IMR-90 (cell line): ENCODE results near the gene THBS1. TPM values are rescaled to one million over a fixed set of nuclear protein-coding genes. Genes with fewer than 3 reads are reported as not detected.

ENCODE experiments used
- ATAC-seq: fragments of 200-7000 bp; cut with Tn5 transposase; 2 replicates; pipeline ENCODE4 v1.9.1; 2020; ENCODE audit warnings: low read depth, mild to moderate bottlenecking, moderate library complexity
- BruUV-seq: library from RNA; stranded (reverse); fragments of 400-500 nt; replicated peaks from 2 replicates; lab custom pipeline; 2021; lab: Mats Ljungman, UMichigan
- CTCF ChIA-PET: fragments of 300-600 bp; formaldehyde crosslinking; extraction: SDS; loops from one replicate; lab custom pipeline; 2021; ENCODE audit warnings: antibody characterized with exemption; lab: Yijun Ruan, JAX
- POLR2A ChIA-PET: fragments of 300-600 bp; sonication (Branson Sonifier 250); formaldehyde crosslinking; loops from one replicate; lab custom pipeline; 2022; ENCODE audit warnings: antibody characterized with exemption; ENCODE audit not compliant: unreplicated experiment; lab: Charles Lee
- DNase-seq: peaks from one replicate; pipeline ENCODE4 v3.0.0; 2013
- H2AFZ ChIP-seq: replicated peaks from 2 replicates; pipeline ENCODE3; 2013; ENCODE audit warnings: low read length, mild to moderate bottlenecking; ENCODE audit not compliant: poor library complexity
- H2AK5ac ChIP-seq: 2 replicates; pipeline ENCODE4 v1.6.1; 2013; ENCODE audit warnings: low read depth, low read length, inconsistent platforms
- H2AK9ac ChIP-seq: replicated peaks from 2 replicates; pipeline ENCODE3; 2013; ENCODE audit warnings: mild to moderate bottlenecking, low read depth, low read length, moderate library complexity; ENCODE audit not compliant: poor library complexity
- H2BK120ac ChIP-seq: 2 replicates; pipeline ENCODE4 v1.6.1; 2013; ENCODE audit warnings: low read depth, low read length, inconsistent platforms
- H2BK15ac ChIP-seq: 3 replicates; pipeline ENCODE4 v1.6.1; 2013; ENCODE audit warnings: low read depth, low read length, inconsistent platforms
- H2BK20ac ChIP-seq: 2 replicates; pipeline ENCODE4 v1.6.1; 2013; ENCODE audit warnings: low read depth, mild to moderate bottlenecking, inconsistent platforms, low read length, moderate library complexity
- H2BK5ac ChIP-seq: 2 replicates; pipeline ENCODE4 v1.6.1; 2013; ENCODE audit warnings: mild to moderate bottlenecking, low read depth, low read length, inconsistent platforms; ENCODE audit not compliant: poor library complexity, severe bottlenecking
- H3K14ac ChIP-seq: replicated peaks from 2 replicates; pipeline ENCODE4 v1.6.1; 2013; ENCODE audit warnings: low read depth, low read length, inconsistent platforms
- H3K18ac ChIP-seq: 2 replicates; pipeline ENCODE4 v1.6.1; 2013; ENCODE audit warnings: low read depth, low read length, control low read depth
- H3K23ac ChIP-seq: 2 replicates; pipeline ENCODE4 v1.6.1; 2013; ENCODE audit warnings: low read depth, low read length, inconsistent platforms
- H3K27ac ChIP-seq: 2 replicates; pipeline ENCODE4 v1.5.1; 2013; ENCODE audit warnings: mild to moderate bottlenecking, control low read depth, low read length; ENCODE audit not compliant: insufficient read depth
- H3K27me3 ChIP-seq: 2 replicates; pipeline ENCODE4 v1.6.1; 2013; ENCODE audit warnings: low read length; ENCODE audit not compliant: control insufficient read depth, insufficient read depth
- H3K36me3 ChIP-seq: 2 replicates; pipeline ENCODE4 v1.6.1; 2013; ENCODE audit warnings: low read length, mixed read lengths; ENCODE audit not compliant: control insufficient read depth, insufficient read depth
- H3K4ac ChIP-seq: 2 replicates; pipeline ENCODE4 v1.6.1; 2013; ENCODE audit warnings: low read depth, low read length, inconsistent platforms
- H3K4me1 ChIP-seq: 2 replicates; pipeline ENCODE4 v1.6.1; 2013; ENCODE audit warnings: low read length, mixed read lengths; ENCODE audit not compliant: control insufficient read depth, insufficient read depth
- H3K4me2 ChIP-seq: 2 replicates; pipeline ENCODE4 v1.6.1; 2013; ENCODE audit warnings: low read depth, mild to moderate bottlenecking, control low read depth, low read length, moderate library complexity
- H3K4me3 ChIP-seq: 2 replicates; pipeline ENCODE4 v1.5.1; 2013; ENCODE audit warnings: low read depth, mild to moderate bottlenecking, control low read depth, low read length, moderate library complexity; ENCODE audit not compliant: insufficient read depth
- H3K56ac ChIP-seq: 2 replicates; pipeline ENCODE4 v1.6.1; 2013; ENCODE audit warnings: low read length, inconsistent platforms; ENCODE audit not compliant: insufficient read depth; ENCODE audit errors: extremely low read depth
- H3K79me1 ChIP-seq, 2 experiments: 2 replicates each; pipeline ENCODE4 v1.6.1; 2013; ENCODE audit warnings: low read length in 2 of 2, inconsistent platforms in 1 of 2, low read depth in 1 of 2
- H3K9ac ChIP-seq: 2 replicates; pipeline ENCODE4 v1.6.1; 2013; ENCODE audit warnings: low read depth, low read length, control low read depth
- H3K9me1 ChIP-seq: 2 replicates; pipeline ENCODE4 v1.6.1; 2013; ENCODE audit warnings: low read length, inconsistent platforms; ENCODE audit not compliant: insufficient read depth
- H3K9me3 ChIP-seq: 2 replicates; pipeline ENCODE4 v1.6.1; 2013; ENCODE audit warnings: low read length; ENCODE audit not compliant: control insufficient read depth, insufficient read depth
- H4K20me1 ChIP-seq: 2 replicates; pipeline ENCODE4 v1.6.1; 2013; ENCODE audit warnings: low read length, inconsistent platforms; ENCODE audit not compliant: insufficient read depth
- H4K5ac ChIP-seq: 2 replicates; pipeline ENCODE4 v1.6.1; 2013; ENCODE audit warnings: mild to moderate bottlenecking, low read depth, low read length, control low read depth
- H4K8ac ChIP-seq, 2 experiments: 2 replicates each; pipeline ENCODE4 v1.6.1; 2013; ENCODE audit warnings: low read depth in 2 of 2, low read length in 2 of 2, control low read depth in 1 of 2, inconsistent platforms in 1 of 2
- H4K91ac ChIP-seq: 2 replicates; pipeline ENCODE4 v1.6.1; 2013; ENCODE audit warnings: low read depth, low read length, inconsistent platforms; ENCODE audit not compliant: insufficient read depth
- BHLHE40 ChIP-seq: fragments of 150-350 bp; IDR thresholded peaks from 2 replicates; pipeline ENCODE4 v1.6.1; 2016; ENCODE audit warnings: mild to moderate bottlenecking, low read depth, low read length
- CTCF ChIP-seq: conservative IDR thresholded peaks from 2 replicates; pipeline ENCODE4 v1.5.1; 2012; ENCODE audit warnings: mild to moderate bottlenecking, low read depth, low read length, improper control_type of control experiment
- FOS ChIP-seq: fragments of 150-350 bp; IDR thresholded peaks from 2 replicates; pipeline ENCODE4 v1.6.1; 2016; ENCODE audit warnings: low read depth, low read length
- MAFK ChIP-seq: IDR thresholded peaks from 2 replicates; pipeline ENCODE4 v1.6.1; 2012; ENCODE audit warnings: low read depth, low read length, improper control_type of control experiment
- MXI1 ChIP-seq: IDR thresholded peaks from 2 replicates; pipeline ENCODE4 v1.6.1; 2012; ENCODE audit warnings: low read depth, mild to moderate bottlenecking, low read length, moderate library complexity, borderline replicate concordance
- NFE2L2 ChIP-seq: fragments of 150-350 bp; IDR thresholded peaks from 2 replicates; pipeline ENCODE4 v1.6.1; 2016; ENCODE audit warnings: low read depth, mild to moderate bottlenecking, low read length
- POLR2A ChIP-seq: IDR thresholded peaks from 2 replicates; pipeline ENCODE4 v1.6.1; 2012; ENCODE audit warnings: mild to moderate bottlenecking, low read depth, low read length
- RAD21 ChIP-seq: IDR thresholded peaks from 2 replicates; pipeline ENCODE4 v1.6.1; 2012; ENCODE audit warnings: low read length, improper control_type of control experiment
- RFX5 ChIP-seq: IDR thresholded peaks from 2 replicates; pipeline ENCODE4 v1.8.0; 2012; ENCODE audit warnings: low read depth, mild to moderate bottlenecking, low read length, moderate library complexity
- WGBS, 2 experiments: methylation state at CpG; one replicate each; pipeline versions ENCODE4 v1.1.5 to v1.1.7; 2013; ENCODE audit warnings: missing lambda C conversion rate in 2 of 2; ENCODE audit not compliant: insufficient read length in 1 of 2; ENCODE audit errors: extremely low coverage in 2 of 2; 5-methylcytosine and 5-hydroxymethylcytosine counted together
- dilution Hi-C: fragments of 300-500 bp; cut with HindIII; formaldehyde crosslinking; loops from one replicate; pipeline ENCODE4 v1.14.3; 2018; ENCODE audit warnings: low sequenced_read_pairs; ENCODE audit not compliant: unreplicated experiment
- in situ Hi-C: fragments of 300-500 bp; cut with MboI; formaldehyde crosslinking; loops from 3 replicates; pipeline ENCODE4 v1.14.3; 2019; ENCODE audit warnings: low sequenced_read_pairs, inconsistent platforms, mixed read lengths
- intact Hi-C: fragments of 100-400 bp; cut with micrococcal nuclease; formaldehyde crosslinking; loops from 2 replicates; pipeline ENCODE4 v1.10.0; 2022
- polyA plus RNA-seq, 3 experiments: library from polyadenylated mRNA; depleted of rRNA; stranded (reverse); fragments of >200 nt; gene quantifications; 2 replicates each; pipeline ENCODE4 v1.2.3, GENCODE V29; 2012; ENCODE audit warnings: low replicate concordance in 1 of 3
- total RNA-seq: library from RNA; depleted of rRNA; stranded (reverse); fragments of >200 nt; gene quantifications from 2 replicates; pipeline ENCODE4 v1.2.3, GENCODE V29; 2012
- TF ChIP-seq, protein P1 (sequence below): fragments of 150-350 bp; IDR thresholded peaks from 2 replicates; pipeline ENCODE4 v1.6.1; 2016; ENCODE audit warnings: low read depth, mild to moderate bottlenecking, low read length, moderate library complexity, borderline replicate concordance

THBS1 gene
- total and polyA plus RNA-seq, 2 of the 4 experiments (the other 2 are of a cell fraction): 1,562 to 4,071 TPM

GRCh38 chr15:39575180-39575579 lies 5.7 kb upstream of the THBS1 start:
- Histone ChIP-seq H3K9me1 (peaks cover 11% of the 10 kb centered on the region; the same call in 1 of the 2 replicates), H3K27ac (no peak overlapping the region), H4K20me1 (no peaks in the 10 kb centered on the region), H3K4me2 (no peak overlapping the region), H2BK5ac (no peak overlapping the region), H3K23ac (no peak overlapping the region), H3K18ac (peak overlapping the region; percentile 26; the same call in 1 of the 2 replicates), H3K27me3 (no peaks in the 10 kb centered on the region), H2AK5ac (peak overlapping the region; percentile 80), H2AFZ (peak overlapping the region; percentile 4), H3K56ac (no peak overlapping the region), H4K5ac (no peak overlapping the region; the same call in 1 of the 2 replicates), H3K4ac (peak overlapping the region; percentile 44; the same call in 1 of the 2 replicates), H4K8ac (no peak overlapping the region), H3K4me3 (no peak overlapping the region), H3K9me3 (no peaks in the 10 kb centered on the region), H3K79me1 (peaks cover 3 to 7% of the 10 kb centered on the region in 2 experiments; a peak in 1 of 4 replicates), H3K4me1 (peaks cover 10% of the 10 kb centered on the region), H3K36me3 (no peaks in the 10 kb centered on the region), H2BK20ac (peak overlapping the region; percentile 30; the same call in 1 of the 2 replicates), H2BK15ac (peak overlapping the region; percentile 32; the same call in 1 of the 3 replicates), H3K9ac (no peak overlapping the region), H2AK9ac (no peak overlapping the region), H3K14ac (no peak overlapping the region), H4K91ac (no peak overlapping the region), H2BK120ac (no peak overlapping the region)
- intact Hi-C loops: no loop called here
- TF ChIP-seq MXI1: no peak
- TF ChIP-seq MAFK: no peak
- TF ChIP-seq RAD21: no peak
- TF ChIP-seq, protein P1, sequence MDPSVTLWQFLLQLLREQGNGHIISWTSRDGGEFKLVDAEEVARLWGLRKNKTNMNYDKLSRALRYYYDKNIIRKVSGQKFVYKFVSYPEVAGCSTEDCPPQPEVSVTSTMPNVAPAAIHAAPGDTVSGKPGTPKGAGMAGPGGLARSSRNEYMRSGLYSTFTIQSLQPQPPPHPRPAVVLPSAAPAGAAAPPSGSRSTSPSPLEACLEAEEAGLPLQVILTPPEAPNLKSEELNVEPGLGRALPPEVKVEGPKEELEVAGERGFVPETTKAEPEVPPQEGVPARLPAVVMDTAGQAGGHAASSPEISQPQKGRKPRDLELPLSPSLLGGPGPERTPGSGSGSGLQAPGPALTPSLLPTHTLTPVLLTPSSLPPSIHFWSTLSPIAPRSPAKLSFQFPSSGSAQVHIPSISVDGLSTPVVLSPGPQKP: no peak
- no peak for TF ChIP-seq FOS
- TF ChIP-seq NFE2L2: no peak
- no peak for TF ChIP-seq BHLHE40
- no peak for TF ChIP-seq CTCF
- TF ChIP-seq RFX5: no peak
- TF ChIP-seq POLR2A: no peak
- DNase-seq (no peak), ATAC-seq (no peak)
- dilution Hi-C loops: no loop called here
- in situ Hi-C loops: loop anchor here (5.0 kb wide), 1 partner anchor 273 kb away; no protein-coding TSS in a partner anchor
- BruUV-seq: no TSS peak
- 87% methylated on average over 4 of the region's 6 CpGs; no CpG with 5 or more reads in 1 of the 2 experiments for WGBS, 2 experiments
- CTCF ChIA-PET: no interaction called here
- POLR2A ChIA-PET: no interaction called here
